Measurements from ENCODE around the gene PUM1. TPM values are rescaled to one million over a fixed set of nuclear protein-coding genes. Genes with fewer than 3 reads are reported as not detected.

PUM1 gene
- total and polyA plus RNA-seq, 2 of the 8 experiments (the other 6 are each of a cell fraction or from before 2014, with no cell fraction given), result 122 to 177 TPM

GRCh38 chr1:30984991-30985503 lies 80.5 kb downstream of the PUM1 start:
- no peak overlapping the region for H2BK120ac ChIP-seq (replicated peaks; ENCODE audit: low read depth, low read length)
- H3K56ac ChIP-seq (replicated peaks; ENCODE audit: insufficient read length, low read depth, low read length), result no peak overlapping the region
- H3K79me2 ChIP-seq (ENCODE audit: control insufficient read depth in 1 of 2, insufficient read depth in 2 of 2, low read length in 2 of 2), result peaks cover 7 to 93% of the 10 kb centered on the region in 2 experiments; a peak in 3 of 4 replicates
- peaks cover 12 to 28% of the 10 kb centered on the region in 2 experiments for H4K20me1 ChIP-seq (replicated peaks in 1 of 2; ENCODE audit: control insufficient read depth in 1 of 2, insufficient read depth in 2 of 2, low read length in 2 of 2)
- no peak overlapping the region for H3K23ac ChIP-seq (ENCODE audit: insufficient read length)
- no peak overlapping the region for H3K4me2 ChIP-seq (ENCODE audit: insufficient read depth in 1 of 2, low read depth in 2 of 2, low read length in 2 of 2)
- peaks cover 3% of the 10 kb centered on the region for H3K79me1 ChIP-seq (ENCODE audit: low read depth, low read length)
- H2AK5ac ChIP-seq (ENCODE audit: low read depth, low read length), result no peak overlapping the region
- DNase-seq (ENCODE audit: low read depth in 1 of 2, low spot score in 2 of 2) (no peak), FAIRE-seq (no peak)
- H3K4me3 ChIP-seq (ENCODE audit: extremely low read depth in 1 of 4, insufficient read depth in 2 of 4, low read depth in 3 of 4, low read length in 4 of 4), result no peak overlapping the region
- H4K5ac ChIP-seq (ENCODE audit: insufficient read length, low read depth, low read length), result no peak overlapping the region
- ChIA-PET POLR2A (ENCODE audit: partially characterized antibody) (interaction anchor here (1.3 to 1.5 kb wide), 3 partner anchors 9 to 80 kb away, joined by 3 to 8 read pairs (median 3); partner anchors contain the start of gene PUM1), CTCF (ENCODE audit: partially characterized antibody) (interaction anchor here (0.9 to 1.6 kb wide), 2 partner anchors 10 to 317 kb away, joined by 3 to 5 read pairs; no protein-coding TSS in a partner anchor)
- no peaks in the 10 kb centered on the region for H3K27me3 ChIP-seq (replicated peaks in 1 of 4; ENCODE audit: control insufficient read depth in 3 of 4, extremely low read depth in 1 of 4, insufficient read depth in 3 of 4, low read length in 3 of 4)
- no peak overlapping the region for H2AFZ ChIP-seq (ENCODE audit: low read length)
- no peak overlapping the region for H2BK12ac ChIP-seq (ENCODE audit: low read depth, low read length)
- H4K8ac ChIP-seq (ENCODE audit: extremely low read depth, insufficient read depth, low read length), result no peak overlapping the region
- H3K4me1 ChIP-seq (replicated peaks in 1 of 4; ENCODE audit: control insufficient read depth in 3 of 4, insufficient read depth in 4 of 4, low read length in 3 of 4), result no peaks in the 10 kb centered on the region; a peak in 2 of 7 replicates
- no peak overlapping the region for H3K9ac ChIP-seq (replicated peaks in 1 of 4; ENCODE audit: extremely low read depth in 1 of 4, low read depth in 3 of 4, low read length in 3 of 4)
- H2BK5ac ChIP-seq (ENCODE audit: low read depth, low read length), result no peak overlapping the region
- H3K14ac ChIP-seq (ENCODE audit: insufficient read length), result no peak overlapping the region
- H3K27ac ChIP-seq (ENCODE audit: low read depth, low read length), result no peak overlapping the region
- H4K91ac ChIP-seq (replicated peaks; ENCODE audit: insufficient read length, low read length), result no peak overlapping the region
- H3K23me2 ChIP-seq (ENCODE audit: low read depth, low read length), result no peaks in the 10 kb centered on the region
- H3K4ac ChIP-seq (replicated peaks; ENCODE audit: insufficient read length, low read depth, low read length), result no peak overlapping the region
- peaks cover under 1 to 28% (median 5%) of the 10 kb centered on the region in 4 experiments; a peak in 5 of 8 replicates for H3K36me3 ChIP-seq (ENCODE audit: control insufficient read depth in 2 of 4, insufficient read depth in 4 of 4, low read length in 3 of 4)
- H2BK20ac ChIP-seq (ENCODE audit: low read length), result no peak overlapping the region
- no peaks in the 10 kb centered on the region for H3K9me3 ChIP-seq (ENCODE audit: insufficient read depth in 2 of 2, low read depth in 1 of 2, low read length in 1 of 2)
- H2BK15ac ChIP-seq (ENCODE audit: low read length), result no peak overlapping the region
- 86% methylated on average over 4 of the region's 4 CpGs; no CpG with 5 or more reads in 1 of the 2 experiments for WGBS, 2 experiments (ENCODE audit: extremely low coverage in 1 of 2, insufficient coverage in 1 of 2, insufficient read length in 1 of 2, insufficient replicate concordance in 2 of 2, low coverage in 1 of 2, low lambda C conversion rate in 2 of 2, missing lambda C conversion rate in 1 of 2)
- no peak overlapping the region for H3K18ac ChIP-seq (ENCODE audit: extremely low read depth, low read length)

Data from H1 (cell line).